Large intestine (tissue), 3 donors: Measurements from ENCODE around the gene ATP4B. TPM values are rescaled to one million over a fixed set of nuclear protein-coding genes. Genes with fewer than 3 reads are reported as not detected.

Experiments
- DNase-seq, 2 donors: peaks; one replicate each; pipeline versions ENCODE4 v3.0.0 to v3.0.0-alpha.2; 2013
- H3K27ac ChIP-seq: one replicate; pipeline ENCODE4 v1.5.1; 2013; ENCODE audit warnings: low read length
- H3K27me3 ChIP-seq: 2 replicates; pipeline ENCODE4 v1.6.1; 2013; ENCODE audit warnings: low read length; ENCODE audit not compliant: control insufficient read depth, insufficient read depth
- H3K36me3 ChIP-seq: 2 replicates; pipeline ENCODE4 v1.6.1; 2013; ENCODE audit warnings: low read length; ENCODE audit not compliant: control insufficient read depth, insufficient read depth
- H3K4me1 ChIP-seq: one replicate; pipeline ENCODE4 v1.6.1; 2013; ENCODE audit warnings: low read length; ENCODE audit not compliant: control insufficient read depth, insufficient read depth
- H3K4me3 ChIP-seq: one replicate; pipeline ENCODE4 v1.5.1; 2013; ENCODE audit warnings: low read length
- H3K9me3 ChIP-seq: one replicate; pipeline ENCODE4 v1.6.1; 2013; ENCODE audit warnings: mild to moderate bottlenecking, low read depth, low read length, moderate library complexity; ENCODE audit not compliant: control insufficient read depth
- WGBS: methylation state at CpG from one replicate; pipeline ENCODE4 v1.1.5; 2013; ENCODE audit warnings: low lambda C conversion rate; ENCODE audit not compliant: insufficient coverage; 5-methylcytosine and 5-hydroxymethylcytosine counted together
- polyA plus RNA-seq: library from polyadenylated mRNA; unstranded; fragments of 120-200 nt; gene quantifications from one replicate; pipeline ENCODE4 v1.2.1, GENCODE V29; 2013

Gene ATP4B
- polyA plus RNA-seq, 1 donor = 0.04 TPM

GRCh38 chr13:113641426-113641825 is 16.6 kb downstream of the ATP4B start:
- WGBS = 100% methylated on average over 2 of the region's 7 CpGs
- DNase-seq = no peak
- Histone ChIP-seq H3K36me3 (peaks cover 50% of the 10 kb centered on the region), H3K4me1 (no peaks in the 10 kb centered on the region), H3K27me3 (no peaks in the 10 kb centered on the region), H3K9me3 (peaks cover 24% of the 10 kb centered on the region), H3K27ac (no peak overlapping the region), H3K4me3 (no peak overlapping the region)

- no peak overlapping the region for H3K4me3 ChIP-seq
- H3K4me1 ChIP-seq = no peaks in the 10 kb centered on the region
- no peak for DNase-seq
- no peaks in the 10 kb centered on the region for H3K27me3 ChIP-seq
- H3K36me3 ChIP-seq = peaks cover 66% of the 10 kb centered on the region
- WGBS = 100% methylated on average over 3 of the region's 27 CpGs
- H3K9me3 ChIP-seq = peaks cover 26% of the 10 kb centered on the region
- H3K27ac ChIP-seq = no peak overlapping the region
These were observed 18.3 kb downstream of the ATP4B start for GRCh38 chr13:113639616-113640262.

- no peak overlapping the region for H3K4me3 ChIP-seq
- whole genome bisulfite sequencing = 100% methylated on average over 1 of the region's 8 CpGs
- no peak for DNase-seq
- peaks cover 74% of the 10 kb centered on the region for H3K36me3 ChIP-seq
- H3K4me1 ChIP-seq = no peaks in the 10 kb centered on the region
- H3K9me3 ChIP-seq = peaks cover 26% of the 10 kb centered on the region
- H3K27ac ChIP-seq = no peak overlapping the region
- H3K27me3 ChIP-seq = no peaks in the 10 kb centered on the region
These were observed 19.2 kb downstream of the ATP4B start for GRCh38 chr13:113638806-113639205.

- 100% methylated on average over 8 of the region's 37 CpGs for WGBS
- DNase-seq = no peak
- H3K36me3 ChIP-seq = peaks cover 79% of the 10 kb centered on the region
- H3K9me3 ChIP-seq = peaks cover 26% of the 10 kb centered on the region
- H3K4me1 ChIP-seq = no peaks in the 10 kb centered on the region
- no peaks in the 10 kb centered on the region for H3K27me3 ChIP-seq
- no peak overlapping the region for H3K27ac ChIP-seq
- no peak overlapping the region for H3K4me3 ChIP-seq
These were observed 19.7 kb downstream of the ATP4B start for GRCh38 chr13:113638173-113638746.

GRCh38 chr13:113637262-113638160 is 20.5 kb downstream of the ATP4B start:
- WGBS = 100% methylated on average over 3 of the region's 30 CpGs

GRCh38 chr13:113636266-113636963 is 21.6 kb downstream of the ATP4B start:
- Histone ChIP-seq H3K4me1 (no peaks in the 10 kb centered on the region), H3K27me3 (no peaks in the 10 kb centered on the region), H3K9me3 (peaks cover 19% of the 10 kb centered on the region), H3K4me3 (no peak overlapping the region), H3K36me3 (peaks cover 87% of the 10 kb centered on the region), H3K27ac (no peak overlapping the region)
- no peak for DNase-seq
- no CpG with 5 or more reads among the region's 24 CpGs for WGBS

More at GRCh38 chr13:113637262-113638160, 20.5 kb downstream of the ATP4B start:
- Histone ChIP-seq H3K36me3 (peaks cover 86% of the 10 kb centered on the region), H3K4me1 (no peaks in the 10 kb centered on the region), H3K27me3 (no peaks in the 10 kb centered on the region), H3K4me3 (no peak overlapping the region), H3K9me3 (peaks cover 26% of the 10 kb centered on the region), H3K27ac (no peak overlapping the region)
- no peak for DNase-seq

GRCh38 chr13:113635709-113636108 is 22.3 kb downstream of the ATP4B start:
- Histone ChIP-seq H3K36me3 (peaks cover 91% of the 10 kb centered on the region), H3K4me3 (no peak overlapping the region)
- 100% methylated on average over 4 of the region's 25 CpGs for WGBS

GRCh38 chr13:113635048-113635420 is 23.0 kb downstream of the ATP4B start:
- Histone ChIP-seq H3K27me3 (no peaks in the 10 kb centered on the region), H3K4me3 (no peak overlapping the region), H3K27ac (no peak overlapping the region), H3K4me1 (no peaks in the 10 kb centered on the region), H3K36me3 (peaks cover 87% of the 10 kb centered on the region), H3K9me3 (peaks cover 19% of the 10 kb centered on the region)
- no peak for DNase-seq
- no CpG with 5 or more reads among the region's 7 CpGs for WGBS

More at GRCh38 chr13:113635709-113636108, 22.3 kb downstream of the ATP4B start:
- no peak for DNase-seq
- Histone ChIP-seq H3K27me3 (no peaks in the 10 kb centered on the region), H3K9me3 (peaks cover 19% of the 10 kb centered on the region), H3K27ac (no peak overlapping the region), H3K4me1 (no peaks in the 10 kb centered on the region)

GRCh38 chr13:113634279-113635047 is 23.5 kb downstream of the ATP4B start:
- Histone ChIP-seq H3K27ac (no peak overlapping the region), H3K9me3 (peaks cover 13% of the 10 kb centered on the region), H3K27me3 (no peaks in the 10 kb centered on the region), H3K36me3 (peaks cover 84% of the 10 kb centered on the region), H3K4me3 (no peak overlapping the region), H3K4me1 (no peaks in the 10 kb centered on the region)
- no peak for DNase-seq
- no CpG with 5 or more reads among the region's 16 CpGs for WGBS
